RKO (cell line): ENCODE results near the gene SRRT.

Experiments used
- DNase-seq: peaks from one replicate; pipeline ENCODE4 v3.0.0-alpha.2; 2016; ENCODE audit warnings: low spot score

The SRRT gene

DNA sequence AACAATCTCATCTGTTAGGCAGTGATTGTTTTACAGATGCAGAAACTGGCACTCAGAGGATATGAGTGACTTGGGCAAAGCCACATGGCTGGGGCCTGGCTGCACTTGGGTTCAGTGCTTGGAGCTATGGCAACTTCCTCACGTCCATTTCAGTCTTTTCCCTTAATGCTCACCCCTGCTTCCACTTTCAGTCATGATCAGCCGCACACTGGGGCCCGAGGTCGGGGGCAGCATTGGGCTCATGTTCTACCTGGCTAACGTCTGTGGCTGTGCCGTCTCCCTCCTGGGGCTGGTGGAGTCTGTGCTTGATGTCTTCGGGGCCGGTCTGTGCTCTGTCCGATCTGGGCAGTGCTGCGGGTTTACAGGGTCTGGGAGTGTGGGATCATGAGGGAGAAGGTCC is 19.4 kb upstream of the SRRT start:
- DNase-seq = no peak

DNA sequence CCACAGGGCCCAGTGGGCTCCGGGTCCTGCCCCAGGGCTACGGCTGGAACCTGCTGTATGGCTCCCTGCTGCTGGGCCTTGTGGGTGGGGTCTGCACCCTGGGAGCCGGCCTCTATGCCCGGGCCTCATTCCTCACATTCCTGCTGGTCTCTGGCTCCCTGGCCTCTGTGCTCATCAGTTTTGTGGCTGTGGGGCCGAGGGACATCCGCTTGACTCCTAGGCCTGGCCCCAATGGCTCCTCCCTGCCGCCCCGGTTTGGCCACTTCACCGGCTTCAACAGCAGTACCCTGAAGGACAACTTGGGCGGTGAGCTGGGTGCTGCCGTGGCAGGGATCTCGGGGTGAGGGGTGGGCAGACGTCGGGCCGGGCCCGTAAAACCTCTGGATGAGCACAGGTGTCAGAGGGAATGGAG is 18.0 kb upstream of the SRRT start:
- DNase-seq = no peak

DNA sequence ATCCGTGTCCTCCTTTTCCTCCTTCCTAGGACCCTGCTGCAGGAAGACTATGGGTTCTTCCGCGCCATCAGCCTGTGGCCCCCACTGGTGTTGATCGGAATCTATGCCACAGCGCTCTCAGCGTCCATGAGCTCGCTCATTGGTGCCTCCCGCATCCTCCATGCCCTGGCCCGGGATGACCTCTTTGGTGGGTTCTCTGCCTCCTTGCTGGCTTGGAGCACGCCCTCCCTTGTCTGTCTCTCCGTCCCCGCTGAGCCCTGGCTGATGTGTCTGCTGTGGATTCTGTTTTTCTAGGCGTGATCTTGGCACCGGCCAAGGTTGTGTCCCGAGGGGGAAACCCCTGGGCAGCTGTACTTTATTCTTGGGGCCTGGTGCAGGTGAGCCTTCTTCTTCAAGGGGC is 15.0 kb upstream of the SRRT start:
- DNase-seq = no peak

DNA sequence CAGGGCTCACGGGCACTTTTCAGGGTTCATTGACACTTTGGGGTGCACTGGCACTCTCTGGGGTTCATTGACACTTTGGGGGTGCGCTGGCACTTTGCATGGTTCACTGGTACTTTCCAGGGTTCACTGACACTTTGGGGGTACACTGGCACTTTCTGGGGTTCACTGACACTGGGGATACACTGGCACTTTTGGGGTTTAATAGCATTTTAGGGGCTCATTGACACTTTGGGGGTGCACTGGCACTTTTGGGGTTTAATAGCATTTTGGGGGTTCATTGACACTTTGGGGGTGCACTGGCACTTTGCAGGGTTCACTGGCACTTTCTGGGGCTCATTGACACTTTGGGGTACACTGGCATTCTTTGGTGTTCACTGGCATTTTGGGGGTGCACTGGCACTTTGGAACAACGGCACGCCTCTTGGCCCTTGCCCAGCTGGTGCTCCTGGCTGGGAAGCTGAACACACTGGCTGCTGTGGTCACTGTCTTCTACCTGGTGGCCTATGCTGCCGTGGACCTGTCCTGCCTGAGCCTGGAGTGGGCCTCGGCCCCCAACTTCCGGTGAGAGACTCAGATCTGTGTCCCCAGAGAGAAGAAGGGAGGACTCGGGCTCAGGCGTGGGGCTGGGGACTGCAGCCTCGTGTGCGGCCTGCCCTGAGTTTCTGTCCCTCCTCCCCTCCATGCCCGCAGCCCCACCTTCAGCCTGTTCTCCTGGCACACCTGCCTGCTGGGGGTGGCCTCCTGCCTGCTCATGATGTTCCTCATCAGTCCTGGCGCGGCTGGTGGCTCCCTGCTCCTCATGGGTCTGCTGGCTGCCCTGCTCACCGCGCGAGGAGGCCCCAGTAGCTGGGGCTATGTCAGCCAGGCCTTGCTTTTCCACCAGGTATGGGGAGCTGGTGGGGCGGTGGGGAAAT is 13.9 kb upstream of the SRRT start:
- no peak for DNase-seq

DNA sequence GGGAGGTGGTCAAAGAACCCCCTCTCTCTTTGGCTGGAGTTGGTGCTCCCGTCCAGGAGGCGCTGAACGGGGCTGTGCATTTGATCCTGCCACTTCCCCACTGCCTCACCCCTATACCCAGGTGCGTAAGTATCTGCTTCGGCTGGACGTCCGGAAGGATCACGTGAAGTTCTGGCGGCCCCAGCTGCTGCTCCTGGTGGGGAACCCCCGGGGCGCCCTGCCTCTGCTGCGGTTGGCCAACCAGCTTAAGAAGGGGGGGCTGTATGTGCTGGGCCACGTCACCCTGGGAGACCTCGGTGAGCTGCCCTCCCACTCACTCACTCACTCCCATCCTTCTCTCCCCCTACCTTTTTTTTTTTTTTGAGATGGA is 13.3 kb upstream of the SRRT start:
- no peak for DNase-seq

DNA sequence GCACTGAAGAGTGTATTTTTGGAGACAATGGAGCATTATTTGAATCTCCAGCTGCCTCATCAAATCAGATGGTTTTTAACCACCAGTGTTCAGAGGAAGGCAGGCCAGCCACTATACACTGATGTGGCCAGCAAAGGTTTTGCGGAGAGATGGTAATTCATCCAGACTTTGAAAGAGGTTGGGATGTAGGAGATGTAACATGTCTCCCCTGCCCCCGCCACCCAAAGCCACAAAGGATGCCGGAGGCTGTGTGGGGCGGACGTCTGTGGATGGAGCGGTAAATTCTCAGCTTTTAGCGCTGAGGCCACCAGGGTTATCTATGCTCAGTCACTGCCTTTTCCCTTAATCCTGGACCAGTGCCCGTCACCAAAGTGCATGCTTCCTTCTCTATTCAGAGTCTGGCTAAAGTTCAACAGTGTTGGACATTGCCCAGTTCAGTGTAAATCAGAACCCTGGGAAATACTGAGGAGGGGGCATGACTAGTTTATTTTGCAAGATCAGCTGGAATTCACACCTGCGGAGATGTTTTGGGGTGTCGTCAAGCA is 11.4 kb upstream of the SRRT start:
- DNase-seq = no peak

DNA sequence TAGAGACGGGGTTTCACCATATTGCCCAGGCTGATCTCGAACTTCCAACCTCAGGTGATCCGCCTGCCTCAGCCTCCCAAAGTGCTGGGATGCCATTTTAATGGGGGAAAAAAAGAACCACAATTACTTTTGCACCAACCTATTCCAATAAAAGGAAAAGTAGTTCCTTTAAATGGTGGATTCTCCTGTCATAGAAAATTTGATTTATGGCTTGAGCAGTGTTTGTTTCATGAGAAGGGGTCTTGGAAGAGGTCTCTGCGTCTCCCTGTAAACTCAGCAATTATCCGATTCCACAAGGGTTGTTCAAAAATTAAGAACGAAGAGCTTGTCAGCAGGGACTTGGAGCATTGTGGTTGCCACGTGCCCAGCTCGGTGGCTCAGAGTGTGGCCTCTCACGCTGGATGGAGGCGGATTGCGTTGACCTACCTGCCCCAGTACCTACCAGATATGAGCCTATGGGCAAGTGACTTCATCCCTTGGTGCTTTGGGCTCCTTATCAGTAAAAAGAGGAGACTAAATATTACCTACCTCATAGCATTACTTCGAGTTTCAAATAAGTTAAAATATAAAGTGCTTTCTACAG is 10.5 kb upstream of the SRRT start:
- DNase-seq = no peak

DNA sequence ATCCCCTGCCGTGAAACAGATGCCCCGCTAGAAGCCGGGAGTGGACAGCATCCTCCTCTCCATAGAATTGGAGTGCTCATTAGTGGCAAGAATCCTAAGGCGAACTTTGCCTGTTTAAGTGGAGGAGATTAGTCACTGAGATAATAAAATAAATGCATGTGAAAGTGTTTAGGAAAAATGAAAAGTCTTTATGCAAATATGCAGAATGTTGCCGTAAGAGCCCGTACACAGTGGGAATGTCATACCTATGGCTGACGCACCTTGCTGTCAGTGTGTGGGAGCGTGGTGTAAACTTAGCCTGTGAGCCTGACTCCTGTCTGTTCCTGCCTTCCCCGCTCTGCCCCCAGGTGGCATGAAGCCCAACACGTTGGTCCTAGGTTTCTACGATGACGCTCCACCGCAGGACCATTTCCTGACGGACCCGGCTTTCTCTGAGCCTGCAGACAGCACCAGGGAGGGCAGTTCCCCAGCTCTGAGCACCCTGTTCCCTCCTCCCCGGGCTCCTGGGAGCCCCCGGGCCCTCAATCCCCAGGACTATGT is 9.5 kb upstream of the SRRT start:
- no peak for DNase-seq

DNA sequence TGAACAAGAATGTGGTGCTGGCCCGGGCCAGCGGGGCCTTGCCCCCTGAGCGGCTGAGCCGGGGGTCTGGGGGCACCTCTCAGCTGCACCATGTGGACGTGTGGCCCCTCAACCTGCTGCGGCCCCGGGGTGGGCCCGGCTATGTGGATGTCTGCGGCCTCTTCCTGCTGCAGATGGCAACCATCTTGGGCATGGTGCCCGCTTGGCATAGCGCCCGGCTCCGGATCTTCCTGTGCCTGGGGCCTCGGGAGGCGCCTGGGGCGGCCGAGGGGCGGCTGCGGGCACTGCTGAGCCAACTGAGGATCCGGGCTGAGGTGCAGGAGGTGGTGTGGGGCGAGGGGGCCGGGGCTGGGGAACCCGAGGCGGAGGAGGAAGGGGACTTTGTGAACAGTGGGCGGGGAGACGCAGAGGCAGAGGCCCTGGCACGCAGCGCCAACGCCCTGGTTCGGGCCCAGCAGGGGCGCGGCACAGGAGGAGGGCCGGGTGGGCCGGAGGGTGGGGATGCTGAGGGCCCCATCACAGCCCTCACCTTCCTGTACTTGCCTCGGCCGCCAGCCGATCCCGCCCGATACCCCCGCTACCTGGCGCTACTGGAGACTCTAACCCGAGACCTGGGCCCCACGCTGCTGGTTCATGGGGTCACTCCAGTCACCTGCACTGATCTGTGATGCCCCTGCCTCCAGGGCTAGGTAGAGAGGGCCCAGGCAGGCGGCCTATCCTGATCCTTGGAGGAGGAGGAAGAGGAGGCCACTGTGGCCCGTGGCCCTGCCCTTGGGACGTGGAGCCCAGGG is 8.8 kb upstream of the SRRT start:
- no peak for DNase-seq

DNA sequence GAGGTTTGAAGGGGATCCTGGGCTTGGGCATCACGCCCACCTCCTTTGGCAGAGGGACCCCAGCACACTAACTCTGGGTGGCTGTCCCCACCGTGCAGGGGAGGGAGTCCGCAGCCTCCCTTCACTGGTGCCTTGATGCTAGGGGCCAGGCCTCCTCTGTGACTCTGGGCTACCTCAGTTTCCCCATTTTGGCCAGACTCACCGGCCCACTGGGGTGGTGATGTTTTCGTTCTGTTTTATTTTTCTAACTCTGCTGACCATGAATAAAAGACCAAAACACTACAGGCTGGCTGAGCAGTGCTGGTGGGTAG is 8.2 kb upstream of the SRRT start:
- DNase-seq = no peak

DNA sequence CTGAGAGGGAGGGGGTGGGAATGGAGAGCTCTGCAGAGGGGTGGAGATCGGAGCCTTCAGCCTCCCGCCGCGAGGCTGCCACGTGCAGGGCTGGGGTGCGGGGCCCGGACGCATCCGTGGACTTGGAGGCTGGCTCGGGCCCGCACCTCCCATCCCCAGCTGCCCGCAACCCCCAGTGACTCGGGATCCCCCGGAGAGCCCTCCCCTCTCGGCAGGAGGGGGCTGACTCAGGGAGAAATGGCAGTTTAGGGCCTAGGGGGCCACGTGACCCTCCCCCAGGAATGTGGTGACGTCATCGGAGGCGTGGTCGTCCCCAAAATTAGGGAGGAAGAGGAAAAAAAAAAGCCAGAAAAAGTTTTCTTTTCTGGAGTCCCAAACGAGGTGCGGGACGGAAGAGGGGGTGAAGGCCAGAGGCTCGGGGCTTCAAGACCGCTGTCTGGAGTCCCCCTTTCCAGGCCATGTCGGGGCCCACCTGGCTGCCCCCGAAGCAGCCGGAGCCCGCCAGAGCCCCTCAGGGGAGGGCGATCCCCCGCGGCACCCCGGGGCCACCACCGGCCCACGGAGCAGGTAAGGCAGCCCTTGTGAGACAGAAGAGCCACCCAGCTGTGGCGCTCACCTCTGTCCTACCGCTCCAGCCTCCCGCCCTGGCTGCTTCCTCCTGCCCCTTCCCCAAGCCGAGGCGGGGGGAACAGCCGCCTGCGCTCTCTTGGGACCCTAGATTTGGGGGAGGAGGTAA is 7.7 kb upstream of the SRRT start, which contains the start of gene TRIP6:
TRIP6 (plus strand) TSS at position 348 of the 736 bp plus-strand sequence; CDS start at position 459, 111 bp downstream.
- peak; percentile 96 for DNase-seq

DNA sequence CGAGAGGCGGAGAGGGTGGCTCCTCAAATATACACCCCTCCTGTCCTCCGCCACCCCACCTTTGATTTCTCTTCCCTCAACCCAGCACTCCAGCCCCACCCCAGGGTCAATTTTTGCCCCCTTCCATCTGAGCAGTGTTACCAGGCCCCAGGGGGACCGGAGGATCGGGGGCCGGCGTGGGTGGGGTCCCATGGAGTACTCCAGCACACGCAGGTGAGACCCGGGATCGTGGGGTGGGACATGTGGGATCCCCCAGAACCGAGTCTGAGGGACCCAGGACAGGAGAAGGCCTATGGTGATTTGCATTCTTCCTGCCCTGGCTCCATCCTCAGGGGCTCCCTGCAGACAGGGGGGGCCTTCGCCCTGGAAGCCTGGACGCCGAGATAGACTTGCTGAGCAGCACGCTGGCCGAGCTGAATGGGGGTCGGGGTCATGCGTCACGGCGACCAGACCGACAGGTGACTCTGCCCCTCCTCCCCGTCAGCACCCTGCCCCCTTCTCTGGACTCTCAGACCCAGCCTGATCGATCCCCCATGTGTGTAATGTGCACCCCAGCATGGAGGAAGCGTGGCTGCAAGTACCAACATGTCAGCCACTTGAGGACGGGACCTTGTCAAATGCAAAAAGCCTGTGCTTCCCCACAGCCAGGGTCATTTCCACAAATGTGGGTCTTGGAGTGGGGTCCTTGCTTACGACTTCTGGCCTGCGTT is 7.0 kb upstream of the SRRT start:
- peak; percentile 53 for DNase-seq

DNA sequence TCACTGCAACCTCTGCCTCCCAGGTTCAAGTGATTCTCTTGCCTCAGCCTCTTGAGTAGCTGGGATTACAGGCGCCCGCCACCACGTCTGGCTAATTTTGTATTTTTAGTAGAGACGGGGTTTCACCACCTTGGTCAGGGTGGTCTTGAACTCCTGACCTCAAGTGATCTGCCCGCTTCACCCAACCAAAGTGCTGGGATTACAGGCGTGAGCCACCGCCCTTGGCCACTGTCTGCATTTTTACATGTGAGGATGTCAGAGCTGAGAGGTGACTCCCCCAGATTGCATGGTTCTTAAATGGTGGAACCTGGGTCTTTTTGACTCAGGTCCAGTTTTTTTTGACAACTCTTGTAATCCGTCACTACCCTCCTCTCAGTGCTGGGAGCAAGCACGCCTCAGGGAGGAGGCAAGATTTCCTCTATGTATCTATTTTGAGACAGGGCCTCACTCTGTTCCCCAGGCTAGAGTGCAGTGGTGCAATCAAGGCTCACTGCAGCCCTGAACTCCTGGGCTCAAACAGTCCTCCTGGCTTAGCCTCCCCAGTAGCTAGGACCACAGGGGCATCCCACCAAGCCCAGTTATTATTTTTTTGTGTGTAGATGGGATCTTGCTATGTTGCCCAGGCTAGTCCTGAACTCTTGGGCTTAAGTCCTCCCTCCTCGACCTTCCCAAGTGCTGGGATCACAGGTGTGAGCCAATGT is 1.2 kb upstream of the SRRT start:
- DNase-seq = no peak

DNA sequence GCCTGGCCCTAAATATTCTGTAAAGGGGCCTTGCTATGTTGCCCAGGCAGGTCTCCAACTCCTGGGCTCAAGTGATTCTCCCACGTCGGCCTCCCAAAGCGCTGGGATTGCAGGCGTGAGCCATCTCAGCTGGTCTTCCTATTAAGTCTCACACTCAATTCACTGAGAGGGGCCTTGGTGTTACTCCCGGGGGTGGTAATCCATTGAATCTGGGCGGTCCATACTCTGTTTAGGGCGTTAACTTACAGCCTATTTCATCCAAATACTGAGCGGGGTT is 665 bp upstream of the SRRT start:
- DNase-seq = peak; percentile 51

DNA sequence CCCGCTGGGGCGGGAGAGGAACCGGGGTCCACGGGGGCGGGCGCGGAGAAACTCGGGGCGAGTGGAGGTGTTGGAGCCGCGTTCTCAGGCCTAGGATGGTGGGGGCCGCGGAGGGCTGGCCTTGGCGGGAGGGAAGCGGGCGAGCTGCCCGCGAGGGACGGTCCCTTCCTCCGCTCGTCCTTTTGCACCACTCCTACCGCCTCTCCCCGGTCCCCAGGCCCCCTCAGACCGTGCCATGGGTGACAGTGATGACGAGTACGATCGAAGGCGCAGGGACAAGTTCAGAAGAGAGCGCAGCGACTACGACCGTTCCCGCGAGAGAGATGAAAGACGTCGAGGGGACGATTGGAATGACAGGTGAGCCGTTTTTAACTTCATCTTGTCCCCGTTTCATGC is 451 bp downstream of the SRRT start:
- peak; percentile 55 for DNase-seq

DNA sequence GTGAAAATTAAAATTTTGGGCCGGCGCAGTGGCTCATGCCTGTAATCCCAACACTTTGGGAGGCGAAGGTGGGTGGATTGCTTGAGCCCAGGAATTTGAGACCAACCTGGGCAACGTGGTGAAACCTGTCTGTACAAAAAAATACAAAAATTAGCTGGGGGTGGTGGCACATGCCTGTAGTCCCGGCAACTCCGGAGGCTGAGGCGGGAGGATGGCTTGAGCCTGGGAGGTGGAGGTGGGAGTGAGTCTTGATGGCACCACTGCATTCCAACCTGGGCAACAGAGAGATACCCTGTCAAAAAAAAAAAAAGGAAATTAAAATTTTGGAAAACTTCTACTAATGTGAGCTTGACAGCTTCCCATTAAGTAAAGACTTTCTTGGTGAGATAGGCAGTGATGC is 3.1 kb downstream of the SRRT start:
- DNase-seq = no peak

DNA sequence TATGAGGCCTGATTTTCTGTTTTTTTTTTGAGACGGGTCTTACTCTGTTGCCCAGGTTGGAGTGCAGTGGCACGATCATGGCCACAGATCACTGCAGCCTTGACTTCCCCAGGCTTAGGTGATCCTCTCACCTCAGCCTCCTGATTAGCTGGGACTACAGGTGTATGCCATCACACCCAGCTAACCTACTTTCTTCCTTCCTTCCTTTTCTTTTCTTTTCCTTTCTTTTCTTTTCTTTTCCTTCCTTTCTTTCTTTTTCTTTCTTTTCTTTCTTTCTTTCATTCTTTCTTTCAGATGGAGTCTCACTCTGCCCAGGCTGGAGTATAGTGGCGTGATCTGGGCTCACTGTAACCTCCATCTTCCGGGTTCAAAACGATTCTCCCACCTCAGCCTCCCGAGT is 3.8 kb downstream of the SRRT start:
- no peak for DNase-seq

DNA sequence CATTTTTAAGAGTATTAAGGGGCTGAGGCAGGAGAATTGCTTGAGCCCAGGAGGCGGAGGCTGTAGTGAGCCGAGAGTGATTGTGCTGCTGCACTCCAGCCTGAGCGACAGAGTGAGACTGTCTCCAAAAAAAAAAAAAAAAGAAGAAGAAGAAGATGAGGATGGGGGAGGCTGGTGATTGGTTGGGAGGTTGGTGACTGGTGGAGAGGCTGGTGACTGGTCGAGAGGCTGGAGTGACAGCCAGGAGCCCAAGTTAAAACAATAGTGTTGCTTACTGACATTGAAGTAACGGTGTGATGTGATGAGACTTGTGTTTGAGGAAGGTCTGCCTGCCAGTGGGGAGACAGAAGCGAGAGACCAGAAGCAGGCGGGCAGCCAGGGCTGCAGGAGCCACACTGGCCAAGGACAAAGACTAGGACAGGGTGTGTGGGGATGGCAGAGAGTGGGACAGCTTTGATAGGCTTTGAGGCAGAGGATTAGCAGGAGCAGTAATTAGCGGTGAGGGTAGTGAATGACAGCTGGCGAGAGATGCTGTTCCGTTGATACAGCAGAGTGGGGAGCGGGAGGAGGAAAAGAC is 4.9 kb downstream of the SRRT start:
- DNase-seq = no peak

DNA sequence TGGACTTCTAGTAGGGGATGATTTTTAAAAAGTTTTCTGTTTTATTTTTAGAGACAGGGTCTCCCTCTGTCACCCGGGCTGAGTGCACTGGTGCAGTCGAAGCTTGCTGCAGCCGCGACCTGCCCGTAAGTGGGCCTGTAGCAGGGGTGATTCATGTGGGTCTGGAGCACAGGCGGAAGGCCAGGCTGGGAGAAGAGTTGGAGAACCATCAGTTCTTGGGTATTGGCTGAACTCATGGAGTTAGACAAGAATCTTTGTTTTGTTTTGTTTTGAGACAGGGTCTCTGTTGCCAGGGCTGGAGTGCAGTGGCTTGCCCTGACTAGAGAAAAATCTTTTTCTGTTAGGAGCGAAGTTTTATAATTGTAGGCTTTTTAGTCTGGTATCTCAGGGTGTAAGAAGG is 5.7 kb downstream of the SRRT start:
- no peak for DNase-seq

DNA sequence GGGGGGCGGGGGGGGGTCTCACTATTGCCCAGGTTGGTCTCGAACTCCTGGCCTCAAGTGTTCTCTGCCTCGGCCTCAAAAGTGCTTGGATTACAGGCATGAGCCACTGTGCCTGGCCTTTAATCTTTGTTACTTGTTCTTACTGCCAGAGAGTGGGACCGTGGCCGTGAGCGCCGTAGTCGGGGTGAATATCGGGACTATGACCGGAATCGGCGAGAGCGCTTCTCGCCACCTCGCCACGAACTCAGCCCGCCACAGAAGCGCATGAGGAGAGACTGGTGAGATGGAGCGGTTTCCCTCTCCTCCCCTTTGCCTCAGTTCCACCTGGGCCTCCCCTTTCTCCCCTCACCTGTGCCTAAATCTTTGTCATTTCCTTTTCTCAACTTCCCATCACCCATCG is 6.2 kb downstream of the SRRT start:
- no peak for DNase-seq
